ENCODE data around the gene MRPL4. TPM values are rescaled to one million over a fixed set of nuclear protein-coding genes. Genes with fewer than 3 reads are reported as not detected.

Gene MRPL4
- total RNA-seq (10 to 100 TPM; 13.7 to 35.5 TPM), polyA plus RNA-seq (ENCODE audit: insufficient read length in 2 of 2) (10 to 100 TPM; 56.2 to 59.7 TPM)
- long read RNA-seq, donor 1, transcript MRPL4-201 (9 exons, 1,455 nt): major isoform, 17 of 24 reads
- long read RNA-seq, donor 1, partial matches to known transcripts: 0 of 24 reads
- long read RNA-seq, donor 1, other reads (novel, unspliced or antisense): 0 of 24 reads
- long read RNA-seq, donor 2, transcript MRPL4-201 (9 exons, 1,455 nt): major isoform, 13 of 16 reads
- long read RNA-seq, donor 2, partial matches to known transcripts: 0 of 16 reads
- long read RNA-seq, donor 2, other reads (novel, unspliced or antisense): 0 of 16 reads
- long read RNA-seq, donor 3, transcript MRPL4-201 (9 exons, 1,455 nt): major isoform, 12 of 15 reads
- long read RNA-seq, donor 3, partial matches to known transcripts: 0 of 15 reads
- long read RNA-seq, donor 3, other reads (novel, unspliced or antisense): 0 of 15 reads
- long read RNA-seq, donor 4, transcript MRPL4-207 (8 exons, 1,423 nt): minor isoform, 5 of 27 reads
- long read RNA-seq, donor 4, transcript MRPL4-201 (9 exons, 1,455 nt): major isoform, 21 of 27 reads
- long read RNA-seq, donor 4, partial matches to known transcripts: 0 of 27 reads
- long read RNA-seq, donor 4, other reads (novel, unspliced or antisense): 0 of 27 reads

GRCh38 chr19:10251792-10252694 lies at the start of gene MRPL4:
MRPL4 (plus strand) TSS chr19:10252214; CDS start chr19:10252254, 40 bp downstream.
- Histone ChIP-seq H3K27me3 (ENCODE audit: control insufficient read depth, insufficient read depth, low read length) (no peaks in the 10 kb centered on the region), H3K36me3 (ENCODE audit: control insufficient read depth, insufficient read depth, low read length) (peaks cover 38% of the 10 kb centered on the region), H3K27ac (ENCODE audit: low read depth, low read length) (peak within 1 kb of the TSS; percentile 86), H3K4me1 (ENCODE audit: control insufficient read depth, insufficient read depth, low read length) (peaks cover 24% of the 10 kb centered on the region), H3K9me3 (ENCODE audit: control insufficient read depth, insufficient read depth, low read length) (no peaks in the 10 kb centered on the region), H3K4me3 (ENCODE audit: low read depth, low read length) (peak within 1 kb of the TSS; percentile 96)
- under 1% methylated on average over 77 of the region's 77 CpGs for WGBS (ENCODE audit: insufficient coverage)
- peak; percentile 94 to 100 (median 98) for DNase-seq (ENCODE audit: low read depth in 4 of 6, low spot score in 6 of 6)

GRCh38 chr19:10203686-10204085 lies 48.3 kb upstream of the MRPL4 start:
- Histone ChIP-seq H3K4me3 (ENCODE audit: low read depth, low read length) (no peak overlapping the region), H3K27me3 (ENCODE audit: control insufficient read depth, insufficient read depth, low read length) (peaks cover 2% of the 10 kb centered on the region), H3K9me3 (ENCODE audit: control insufficient read depth, insufficient read depth, low read length) (no peaks in the 10 kb centered on the region), H3K36me3 (ENCODE audit: control insufficient read depth, insufficient read depth, low read length) (no peaks in the 10 kb centered on the region), H3K27ac (ENCODE audit: low read depth, low read length) (no peak overlapping the region), H3K4me1 (ENCODE audit: control insufficient read depth, insufficient read depth, low read length) (no peaks in the 10 kb centered on the region)
- DNase-seq (ENCODE audit: low read depth in 4 of 6, low spot score in 6 of 6): no peak
- 100% methylated on average over 2 of the region's 3 CpGs for WGBS (ENCODE audit: insufficient coverage)

- 100% methylated on average over 3 of the region's 4 CpGs for WGBS (ENCODE audit: insufficient coverage)
- no peaks in the 10 kb centered on the region for H3K36me3 ChIP-seq (ENCODE audit: control insufficient read depth, insufficient read depth, low read length)
- H3K27ac ChIP-seq (ENCODE audit: low read depth, low read length): no peak overlapping the region
- DNase-seq (ENCODE audit: low read depth in 4 of 6, low spot score in 6 of 6): no peak
- H3K27me3 ChIP-seq (ENCODE audit: control insufficient read depth, insufficient read depth, low read length): peaks cover 2% of the 10 kb centered on the region
- no peaks in the 10 kb centered on the region for H3K4me1 ChIP-seq (ENCODE audit: control insufficient read depth, insufficient read depth, low read length)
- H3K4me3 ChIP-seq (ENCODE audit: low read depth, low read length): no peak overlapping the region
- H3K9me3 ChIP-seq (ENCODE audit: control insufficient read depth, insufficient read depth, low read length): no peaks in the 10 kb centered on the region
Measured at GRCh38 chr19:10205636-10206035, 46.4 kb upstream of the MRPL4 start.

GRCh38 chr19:10206226-10206885 lies 45.7 kb upstream of the MRPL4 start:
- 79% methylated on average over 10 of the region's 10 CpGs for WGBS (ENCODE audit: insufficient coverage)
- Histone ChIP-seq H3K9me3 (ENCODE audit: control insufficient read depth, insufficient read depth, low read length) (no peaks in the 10 kb centered on the region), H3K4me3 (ENCODE audit: low read depth, low read length) (no peak overlapping the region), H3K27ac (ENCODE audit: low read depth, low read length) (no peak overlapping the region), H3K27me3 (ENCODE audit: control insufficient read depth, insufficient read depth, low read length) (no peaks in the 10 kb centered on the region), H3K4me1 (ENCODE audit: control insufficient read depth, insufficient read depth, low read length) (no peaks in the 10 kb centered on the region), H3K36me3 (ENCODE audit: control insufficient read depth, insufficient read depth, low read length) (no peaks in the 10 kb centered on the region)
- no peak for DNase-seq (ENCODE audit: low read depth in 4 of 6, low spot score in 6 of 6)

- H3K4me1 ChIP-seq (ENCODE audit: control insufficient read depth, insufficient read depth, low read length): no peaks in the 10 kb centered on the region
- 100% methylated on average over 1 of the region's 1 CpG for WGBS (ENCODE audit: insufficient coverage)
- no peak overlapping the region for H3K27ac ChIP-seq (ENCODE audit: low read depth, low read length)
- no peaks in the 10 kb centered on the region for H3K9me3 ChIP-seq (ENCODE audit: control insufficient read depth, insufficient read depth, low read length)
- no peaks in the 10 kb centered on the region for H3K27me3 ChIP-seq (ENCODE audit: control insufficient read depth, insufficient read depth, low read length)
- H3K36me3 ChIP-seq (ENCODE audit: control insufficient read depth, insufficient read depth, low read length): no peaks in the 10 kb centered on the region
- H3K4me3 ChIP-seq (ENCODE audit: low read depth, low read length): no peak overlapping the region
- DNase-seq (ENCODE audit: low read depth in 4 of 6, low spot score in 6 of 6): no peak
Measured at GRCh38 chr19:10207026-10207425, 45.0 kb upstream of the MRPL4 start.

GRCh38 chr19:10209315-10209714 lies 42.7 kb upstream of the MRPL4 start:
- no peak overlapping the region for H3K27ac ChIP-seq (ENCODE audit: low read depth, low read length)
- H3K27me3 ChIP-seq (ENCODE audit: control insufficient read depth, insufficient read depth, low read length): no peaks in the 10 kb centered on the region
- no peaks in the 10 kb centered on the region for H3K4me1 ChIP-seq (ENCODE audit: control insufficient read depth, insufficient read depth, low read length)
- no peak overlapping the region for H3K4me3 ChIP-seq (ENCODE audit: low read depth, low read length)
- DNase-seq (ENCODE audit: low read depth in 4 of 6, low spot score in 6 of 6): no peak
- H3K9me3 ChIP-seq (ENCODE audit: control insufficient read depth, insufficient read depth, low read length): no peaks in the 10 kb centered on the region
- H3K36me3 ChIP-seq (ENCODE audit: control insufficient read depth, insufficient read depth, low read length): no peaks in the 10 kb centered on the region
- 61% methylated on average over 3 of the region's 4 CpGs for WGBS (ENCODE audit: insufficient coverage)

- Histone ChIP-seq H3K4me3 (ENCODE audit: low read depth, low read length) (no peak overlapping the region), H3K9me3 (ENCODE audit: control insufficient read depth, insufficient read depth, low read length) (no peaks in the 10 kb centered on the region), H3K27me3 (ENCODE audit: control insufficient read depth, insufficient read depth, low read length) (no peaks in the 10 kb centered on the region), H3K27ac (ENCODE audit: low read depth, low read length) (no peak overlapping the region), H3K36me3 (ENCODE audit: control insufficient read depth, insufficient read depth, low read length) (no peaks in the 10 kb centered on the region), H3K4me1 (ENCODE audit: control insufficient read depth, insufficient read depth, low read length) (no peaks in the 10 kb centered on the region)
- no peak for DNase-seq (ENCODE audit: low read depth in 4 of 6, low spot score in 6 of 6)
- 100% methylated on average over 1 of the region's 4 CpGs for WGBS (ENCODE audit: insufficient coverage)
Measured at GRCh38 chr19:10211061-10211460, 41.0 kb upstream of the MRPL4 start.

- 80% methylated on average over 6 of the region's 6 CpGs for WGBS (ENCODE audit: insufficient coverage)
- Histone ChIP-seq H3K9me3 (ENCODE audit: control insufficient read depth, insufficient read depth, low read length) (no peaks in the 10 kb centered on the region), H3K36me3 (ENCODE audit: control insufficient read depth, insufficient read depth, low read length) (no peaks in the 10 kb centered on the region), H3K4me3 (ENCODE audit: low read depth, low read length) (no peak overlapping the region), H3K27me3 (ENCODE audit: control insufficient read depth, insufficient read depth, low read length) (no peaks in the 10 kb centered on the region), H3K4me1 (ENCODE audit: control insufficient read depth, insufficient read depth, low read length) (no peaks in the 10 kb centered on the region), H3K27ac (ENCODE audit: low read depth, low read length) (no peak overlapping the region)
- DNase-seq (ENCODE audit: low read depth in 4 of 6, low spot score in 6 of 6): no peak
Measured at GRCh38 chr19:10211691-10212090, 40.3 kb upstream of the MRPL4 start.

- no peak overlapping the region for H3K27ac ChIP-seq (ENCODE audit: low read depth, low read length)
- no peak for DNase-seq (ENCODE audit: low read depth in 4 of 6, low spot score in 6 of 6)
- H3K27me3 ChIP-seq (ENCODE audit: control insufficient read depth, insufficient read depth, low read length): no peaks in the 10 kb centered on the region
- H3K9me3 ChIP-seq (ENCODE audit: control insufficient read depth, insufficient read depth, low read length): no peaks in the 10 kb centered on the region
- no peak overlapping the region for H3K4me3 ChIP-seq (ENCODE audit: low read depth, low read length)
- H3K4me1 ChIP-seq (ENCODE audit: control insufficient read depth, insufficient read depth, low read length): no peaks in the 10 kb centered on the region
- peaks cover 3% of the 10 kb centered on the region for H3K36me3 ChIP-seq (ENCODE audit: control insufficient read depth, insufficient read depth, low read length)
- no CpG with 5 or more reads among the region's 5 CpGs for WGBS (ENCODE audit: insufficient coverage)
Measured at GRCh38 chr19:10214784-10215183, 37.2 kb upstream of the MRPL4 start.

All from spinal cord (tissue), 10 donors.